Measurements from ENCODE around the gene SHBG. TPM values are rescaled to one million over a fixed set of nuclear protein-coding genes. Genes with fewer than 3 reads are reported as not detected.

The SHBG gene
- total RNA-seq, 1 donor from 2014 or later, result 3.0 TPM

DNA sequence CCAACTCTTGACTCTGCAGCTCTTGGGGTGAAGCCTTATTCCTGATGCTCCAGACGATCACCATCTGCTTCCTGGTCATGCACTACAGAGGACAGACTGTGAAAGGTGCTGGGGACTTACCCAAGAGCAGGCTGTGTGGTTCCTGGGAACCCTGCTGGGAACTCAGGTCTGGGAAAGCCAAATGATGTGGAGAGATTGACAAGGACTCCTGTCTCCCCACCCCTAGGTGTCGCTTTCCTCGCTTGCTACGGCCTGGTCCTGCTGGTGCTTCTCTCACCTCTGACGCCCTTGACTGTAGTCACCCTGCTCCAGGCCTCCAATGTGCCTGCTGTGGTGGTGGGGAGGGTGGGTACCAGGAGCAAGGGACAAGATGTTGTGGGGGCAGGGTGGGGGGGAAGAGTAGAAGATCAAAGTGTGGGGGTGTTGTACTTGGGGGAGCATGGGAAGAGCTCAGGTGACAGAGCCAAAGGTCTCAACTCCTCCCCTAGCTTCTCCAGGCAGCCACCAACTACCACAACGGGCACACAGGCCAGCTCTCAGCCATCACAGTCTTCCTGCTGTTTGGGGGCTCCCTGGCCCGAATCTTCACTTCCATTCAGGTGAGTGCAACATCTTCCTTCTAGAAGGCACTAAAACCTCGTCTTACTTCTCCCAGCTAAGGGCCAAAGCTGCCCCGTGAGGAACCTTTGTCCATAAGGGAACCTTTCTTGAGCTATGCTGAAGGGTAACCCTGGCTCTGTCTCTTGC lies 43.1 kb upstream of the SHBG start:
- H3K36me3 Mint-ChIP-seq, result peaks cover 12% of the 10 kb centered on the region
- H3K27me3 Mint-ChIP-seq, result no peaks in the 10 kb centered on the region
- H3K4me1 Mint-ChIP-seq (ENCODE audit: unreplicated experiment), result peaks cover 36% of the 10 kb centered on the region
- TF ChIP-seq, protein P1, sequence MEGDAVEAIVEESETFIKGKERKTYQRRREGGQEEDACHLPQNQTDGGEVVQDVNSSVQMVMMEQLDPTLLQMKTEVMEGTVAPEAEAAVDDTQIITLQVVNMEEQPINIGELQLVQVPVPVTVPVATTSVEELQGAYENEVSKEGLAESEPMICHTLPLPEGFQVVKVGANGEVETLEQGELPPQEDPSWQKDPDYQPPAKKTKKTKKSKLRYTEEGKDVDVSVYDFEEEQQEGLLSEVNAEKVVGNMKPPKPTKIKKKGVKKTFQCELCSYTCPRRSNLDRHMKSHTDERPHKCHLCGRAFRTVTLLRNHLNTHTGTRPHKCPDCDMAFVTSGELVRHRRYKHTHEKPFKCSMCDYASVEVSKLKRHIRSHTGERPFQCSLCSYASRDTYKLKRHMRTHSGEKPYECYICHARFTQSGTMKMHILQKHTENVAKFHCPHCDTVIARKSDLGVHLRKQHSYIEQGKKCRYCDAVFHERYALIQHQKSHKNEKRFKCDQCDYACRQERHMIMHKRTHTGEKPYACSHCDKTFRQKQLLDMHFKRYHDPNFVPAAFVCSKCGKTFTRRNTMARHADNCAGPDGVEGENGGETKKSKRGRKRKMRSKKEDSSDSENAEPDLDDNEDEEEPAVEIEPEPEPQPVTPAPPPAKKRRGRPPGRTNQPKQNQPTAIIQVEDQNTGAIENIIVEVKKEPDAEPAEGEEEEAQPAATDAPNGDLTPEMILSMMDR (conservative IDR thresholded peaks at IDR 0.05), result no peak
- H3K4me3 Mint-ChIP-seq, result peak overlapping the region; percentile 20
- DNase-seq (ENCODE audit: extremely low spot score, unreplicated experiment), result no peak
- H3K27ac Mint-ChIP-seq, result peak overlapping the region; percentile 82
- no peaks in the 10 kb centered on the region for H3K9me3 Mint-ChIP-seq

GRCh38 chr17:7587420-7588151 lies 42.3 kb upstream of the SHBG start:
- peak overlapping the region; percentile 51 for H3K4me3 Mint-ChIP-seq
- no peak for DNase-seq (ENCODE audit: extremely low spot score, unreplicated experiment)
- H3K27ac Mint-ChIP-seq, result peak overlapping the region; percentile 82
- peaks cover 12% of the 10 kb centered on the region for H3K36me3 Mint-ChIP-seq
- no peaks in the 10 kb centered on the region for H3K9me3 Mint-ChIP-seq
- H3K27me3 Mint-ChIP-seq, result no peaks in the 10 kb centered on the region
- TF ChIP-seq, protein P1 (conservative IDR thresholded peaks at IDR 0.05), result no peak
- peaks cover 32% of the 10 kb centered on the region for H3K4me1 Mint-ChIP-seq (ENCODE audit: unreplicated experiment)

- Mint-ChIP-seq H3K27ac (no peak overlapping the region), H3K9me3 (no peaks in the 10 kb centered on the region), H3K4me3 (no peak overlapping the region), H3K36me3 (peaks cover 18% of the 10 kb centered on the region), H3K4me1 (ENCODE audit: unreplicated experiment) (peaks cover 27% of the 10 kb centered on the region), H3K27me3 (no peaks in the 10 kb centered on the region)
- no peak for DNase-seq (ENCODE audit: extremely low spot score, unreplicated experiment)
- TF ChIP-seq, protein P1 (conservative IDR thresholded peaks at IDR 0.05), result no peak
Measured at GRCh38 chr17:7588553-7589203, 41.3 kb upstream of the SHBG start.

GRCh38 chr17:7589204-7589868 lies 40.6 kb upstream of the SHBG start:
- Mint-ChIP-seq H3K36me3 (peaks cover 25% of the 10 kb centered on the region), H3K4me3 (peak overlapping the region; percentile 58), H3K27me3 (no peaks in the 10 kb centered on the region), H3K9me3 (no peaks in the 10 kb centered on the region), H3K27ac (no peak overlapping the region), H3K4me1 (ENCODE audit: unreplicated experiment) (peaks cover 21% of the 10 kb centered on the region)
- TF ChIP-seq, protein P1 (conservative IDR thresholded peaks at IDR 0.05), result peak; percentile 82
- no peak for DNase-seq (ENCODE audit: extremely low spot score, unreplicated experiment)

GRCh38 chr17:7589891-7590691 lies 39.8 kb upstream of the SHBG start, which contains the start of gene SOX15:
Gene SOX15 (minus strand): TSS chr17:7590094. CDS start chr17:7589676, 418 bp downstream.
- Mint-ChIP-seq H3K9me3 (no peaks in the 10 kb centered on the region), H3K4me1 (ENCODE audit: unreplicated experiment) (peaks cover 14% of the 10 kb centered on the region), H3K4me3 (peak within 1 kb of the TSS; percentile 58), H3K27ac (peak within 1 kb of the TSS; percentile 96), H3K27me3 (no peaks in the 10 kb centered on the region), H3K36me3 (peaks cover 23% of the 10 kb centered on the region)
- no peak for DNase-seq (ENCODE audit: extremely low spot score, unreplicated experiment)
- TF ChIP-seq, protein P1 (conservative IDR thresholded peaks at IDR 0.05), result no peak
